HEK293 (cell line): Measurements from ENCODE around the gene LBX1.
A peak's percentile ranks its signal among the peaks of the same experiment; 100 is the strongest.

Experiments used
- GLI2 ChIP-seq: fragments of 450-650 bp; formaldehyde crosslinking; IDR thresholded peaks from 2 replicates; pipeline ENCODE4; 2017; ENCODE audit warnings: missing biosample characterization, missing genetic modification characterization, low read depth, borderline replicate concordance
- HOXD13 ChIP-seq: sonication (generic); formaldehyde crosslinking; IDR thresholded peaks from 2 replicates; pipeline ENCODE4 v1.8.0; 2022; ENCODE audit warnings: missing genetic modification reagents, borderline replicate concordance
- MYNN ChIP-seq: fragments of 450-650 bp; formaldehyde crosslinking; IDR thresholded peaks from 2 replicates; pipeline ENCODE4 v1.5.1; 2016; ENCODE audit warnings: missing biosample characterization, missing genetic modification characterization, borderline replicate concordance
- PRDM10 ChIP-seq: fragments of 450-650 bp; formaldehyde crosslinking; IDR thresholded peaks from 2 replicates; pipeline ENCODE4 v1.5.1; 2016; ENCODE audit warnings: missing biosample characterization, missing genetic modification characterization
- PRDM6 ChIP-seq: fragments of 450-650 bp; formaldehyde crosslinking; IDR thresholded peaks from 2 replicates; pipeline ENCODE4 v1.5.1; 2017; ENCODE audit warnings: missing biosample characterization, missing genetic modification characterization
- ZBTB21 ChIP-seq: fragments of 450-650 bp; formaldehyde crosslinking; IDR thresholded peaks from 2 replicates; pipeline ENCODE4 v1.5.1; 2017; ENCODE audit warnings: missing biosample characterization, missing genetic modification characterization
- ZEB2 ChIP-seq: fragments of 450-650 bp; formaldehyde crosslinking; IDR thresholded peaks from 2 replicates; pipeline ENCODE4 v1.5.1; 2016; ENCODE audit warnings: missing biosample characterization, missing genetic modification characterization
- ZFHX2 ChIP-seq: fragments of 450-650 bp; formaldehyde crosslinking; conservative IDR thresholded peaks from 2 replicates; pipeline ENCODE4 v1.5.1; 2016; ENCODE audit warnings: missing biosample characterization, missing genetic modification characterization
- ZNF140 ChIP-seq: fragments of 450-650 bp; formaldehyde crosslinking; IDR thresholded peaks from 2 replicates; pipeline ENCODE4 v1.5.1; 2016; ENCODE audit warnings: missing biosample characterization, missing genetic modification characterization
- ZNF146 ChIP-seq: fragments of 450-650 bp; formaldehyde crosslinking; IDR thresholded peaks from 2 replicates; pipeline ENCODE4 v1.5.1; 2016; ENCODE audit warnings: missing biosample characterization, missing genetic modification characterization
- ZNF214 ChIP-seq: fragments of 450-650 bp; formaldehyde crosslinking; IDR thresholded peaks from 2 replicates; pipeline ENCODE4 v1.5.1; 2017; ENCODE audit warnings: missing biosample characterization, mild to moderate bottlenecking, missing genetic modification characterization, borderline replicate concordance
- ZNF23 ChIP-seq: fragments of 450-650 bp; formaldehyde crosslinking; IDR thresholded peaks from 2 replicates; pipeline ENCODE4 v1.5.1; 2016; ENCODE audit warnings: missing biosample characterization, missing genetic modification characterization, borderline replicate concordance
- ZNF311 ChIP-seq: fragments of 450-650 bp; formaldehyde crosslinking; IDR thresholded peaks from 2 replicates; pipeline ENCODE4 v1.5.1; 2017; ENCODE audit warnings: missing biosample characterization, missing genetic modification characterization, borderline replicate concordance
- ZNF341 ChIP-seq: fragments of 450-650 bp; formaldehyde crosslinking; IDR thresholded peaks from 2 replicates; pipeline ENCODE4; 2016; ENCODE audit warnings: low read depth, missing biosample characterization, missing genetic modification characterization
- ZNF350 ChIP-seq: fragments of 450-650 bp; formaldehyde crosslinking; IDR thresholded peaks from 2 replicates; pipeline ENCODE4 v1.5.0; 2017; ENCODE audit warnings: missing biosample characterization, mild to moderate bottlenecking, missing genetic modification characterization
- ZNF391 ChIP-seq: fragments of 450-650 bp; formaldehyde crosslinking; IDR thresholded peaks from 2 replicates; pipeline ENCODE4 v1.5.1; 2016; ENCODE audit warnings: low read depth, missing biosample characterization, missing genetic modification characterization, borderline replicate concordance
- ZNF423 ChIP-seq: fragments of 450-650 bp; formaldehyde crosslinking; IDR thresholded peaks from 2 replicates; pipeline ENCODE4 v1.5.1; 2016; ENCODE audit warnings: missing biosample characterization, missing genetic modification characterization
- ZNF449 ChIP-seq: fragments of 450-650 bp; formaldehyde crosslinking; IDR thresholded peaks from 2 replicates; pipeline ENCODE4 v1.5.1; 2017; ENCODE audit warnings: missing biosample characterization, mild to moderate bottlenecking, missing genetic modification characterization, moderate library complexity
- ZNF529 ChIP-seq: fragments of 450-650 bp; formaldehyde crosslinking; IDR thresholded peaks from 2 replicates; pipeline ENCODE4 v1.5.1; 2017; ENCODE audit warnings: missing genetic modification characterization, missing biosample characterization; ENCODE audit not compliant: insufficient replicate concordance
- ZNF549 ChIP-seq: fragments of 450-650 bp; IDR thresholded peaks from 2 replicates; pipeline ENCODE4 v1.5.1; 2018; ENCODE audit warnings: missing biosample characterization, missing genetic modification characterization, mild to moderate bottlenecking, inconsistent platforms, moderate library complexity
- ZNF624 ChIP-seq: fragments of 450-650 bp; formaldehyde crosslinking; IDR thresholded peaks from 2 replicates; pipeline ENCODE4 v1.5.1; 2017; ENCODE audit warnings: missing biosample characterization, missing genetic modification characterization
- ZNF629 ChIP-seq: fragments of 450-650 bp; formaldehyde crosslinking; IDR thresholded peaks from 2 replicates; pipeline ENCODE4 v1.5.1; 2017; ENCODE audit warnings: missing biosample characterization, missing genetic modification characterization
- ZNF654 ChIP-seq: fragments of 450-650 bp; formaldehyde crosslinking; IDR thresholded peaks from 2 replicates; pipeline ENCODE4 v1.5.1; 2016; ENCODE audit warnings: low read depth, missing biosample characterization, missing genetic modification characterization
- ZNF670 ChIP-seq: fragments of 450-650 bp; formaldehyde crosslinking; IDR thresholded peaks from 2 replicates; pipeline ENCODE4 v1.5.1; 2016; ENCODE audit warnings: missing biosample characterization, missing genetic modification characterization, low read depth
- ZNF777 ChIP-seq: fragments of 450-650 bp; formaldehyde crosslinking; IDR thresholded peaks from 2 replicates; pipeline ENCODE4 v1.5.1; 2017; ENCODE audit warnings: missing biosample characterization, missing genetic modification characterization, borderline replicate concordance

LBX1 gene

GRCh38 chr10:101229266-101230182 lies at the start of gene LBX1 (continued):
- TF ChIP-seq PRDM10 (tag by site-specific recombination) (peak; percentile 99), ZNF341 (tag by site-specific recombination) (peak; percentile 98), ZNF449 (tag by site-specific recombination) (no peak; the same call in none of the 2 replicates), ZNF140 (no peak), ZNF391 (0 out of 2 replicates have a peak, but pooled peaks have one; percentile 77), ZNF549 (tag by site-specific recombination) (no peak), MYNN (tag by site-specific recombination) (peak; percentile 59; the same call in 1 of the 2 replicates), ZNF311 (no peak), ZNF423 (tag by site-specific recombination) (no peak), ZNF670 (tag by site-specific recombination) (no peak), ZEB2 (tag by site-specific recombination) (peak; percentile 89), ZNF23 (no peak), ZNF350 (no peak), ZNF214 (tag by site-specific recombination) (no peak), ZNF529 (tag by site-specific recombination) (no peak), ZNF654 (tag by site-specific recombination) (0 out of 2 replicates have a peak, but pooled peaks have one; percentile 25), ZNF146 (no peak), PRDM6 (no peak), GLI2 (no peak), ZFHX2 (peak; percentile 42), ZNF629 (peak; percentile 21), HOXD13 (no peak), ZBTB21 (tag by site-specific recombination) (peak; percentile 57; the same call in 1 of the 2 replicates), ZNF624 (tag by site-specific recombination) (peak; percentile 44; the same call in 1 of the 2 replicates), ZNF777 (tag by site-specific recombination) (no peak; the same call in 1 of the 2 replicates)
